ENCODE measurements around the gene ATRAID.

ATRAID gene

GRCh38 chr2:27220091-27220490 is 8.2 kb downstream of the ATRAID start:
- DNase-seq = no peak

DNA sequence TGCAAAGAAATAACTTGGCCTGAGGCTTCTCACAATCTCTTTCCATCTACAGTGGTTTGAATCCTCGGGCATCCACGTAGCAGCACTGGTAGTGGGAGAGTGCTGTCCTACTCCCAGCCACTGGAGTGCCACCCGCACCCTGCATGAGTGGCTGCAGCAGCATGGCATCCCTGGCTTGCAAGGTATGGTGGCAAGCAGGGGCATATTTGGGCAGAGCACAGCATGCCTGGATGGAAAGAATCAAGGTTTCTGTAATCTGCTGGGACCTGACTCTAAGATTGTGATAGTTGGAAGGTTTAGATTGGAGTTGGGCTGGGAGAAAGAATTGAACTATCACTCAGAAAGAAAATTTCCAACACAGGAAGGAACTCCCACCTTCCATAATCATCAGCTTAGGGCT is 9.3 kb downstream of the ATRAID start:
- no peak for DNase-seq

DNA sequence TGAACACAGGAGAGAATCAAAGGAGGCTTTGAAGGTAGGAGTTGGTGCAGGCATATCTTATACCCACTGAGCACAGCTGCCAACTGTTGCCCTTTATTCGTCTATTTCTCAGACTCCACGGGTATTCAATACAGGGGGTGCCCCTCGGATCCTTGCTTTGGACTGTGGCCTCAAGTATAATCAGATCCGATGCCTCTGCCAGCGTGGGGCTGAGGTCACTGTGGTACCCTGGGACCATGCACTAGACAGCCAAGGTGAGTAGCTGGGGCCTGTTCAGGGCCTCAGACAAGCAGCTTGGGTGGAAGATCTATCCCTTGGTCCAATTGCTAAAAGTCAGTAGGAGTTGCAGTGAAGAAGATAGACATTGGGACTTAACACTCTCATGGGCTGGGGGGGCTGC is 10.6 kb downstream of the ATRAID start:
- DNase-seq = no peak

DNA sequence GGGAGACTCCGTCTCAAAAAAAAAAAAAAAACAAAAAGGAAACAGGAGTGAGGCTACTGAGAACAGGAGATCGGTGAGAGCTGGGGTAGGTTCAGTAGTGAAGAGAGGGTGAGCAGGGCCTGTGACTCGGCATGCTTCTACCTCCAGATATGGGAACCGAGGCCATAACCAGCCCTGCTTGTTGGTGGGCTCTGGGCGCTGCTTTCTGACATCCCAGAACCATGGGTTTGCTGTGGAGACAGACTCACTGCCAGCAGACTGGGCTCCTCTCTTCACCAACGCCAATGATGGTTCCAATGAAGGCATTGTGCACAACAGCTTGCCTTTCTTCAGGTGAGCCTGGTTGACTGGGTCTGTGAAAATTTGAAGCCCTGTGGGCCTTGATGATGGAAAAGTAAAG is 11.6 kb downstream of the ATRAID start:
- DNase-seq = no peak

- no peak for DNase-seq
These were observed 13.7 kb downstream of the ATRAID start for GRCh38 chr2:27225526-27225925.

- DNase-seq = no peak
These were observed 15.7 kb downstream of the ATRAID start for GRCh38 chr2:27227501-27227900.

- no peak for DNase-seq
These were observed 20.1 kb downstream of the ATRAID start for GRCh38 chr2:27231921-27232320.

DNA sequence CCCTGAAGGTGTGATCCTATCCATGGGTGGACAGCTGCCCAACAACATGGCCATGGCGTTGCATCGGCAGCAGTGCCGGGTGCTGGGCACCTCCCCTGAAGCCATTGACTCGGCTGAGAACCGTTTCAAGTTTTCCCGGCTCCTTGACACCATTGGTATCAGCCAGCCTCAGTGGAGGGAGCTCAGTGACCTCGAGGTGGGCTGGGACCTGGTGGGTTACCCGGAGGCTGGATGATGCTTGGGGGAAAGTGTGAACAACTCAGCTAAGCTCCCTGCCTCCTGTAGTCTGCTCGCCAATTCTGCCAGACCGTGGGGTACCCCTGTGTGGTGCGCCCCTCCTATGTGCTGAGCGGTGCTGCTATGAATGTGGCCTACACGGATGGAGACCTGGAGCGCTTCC is 21.5 kb downstream of the ATRAID start:
- no peak for DNase-seq

- DNase-seq = no peak
These were observed 24.3 kb downstream of the ATRAID start for GRCh38 chr2:27236136-27236535.

DNA sequence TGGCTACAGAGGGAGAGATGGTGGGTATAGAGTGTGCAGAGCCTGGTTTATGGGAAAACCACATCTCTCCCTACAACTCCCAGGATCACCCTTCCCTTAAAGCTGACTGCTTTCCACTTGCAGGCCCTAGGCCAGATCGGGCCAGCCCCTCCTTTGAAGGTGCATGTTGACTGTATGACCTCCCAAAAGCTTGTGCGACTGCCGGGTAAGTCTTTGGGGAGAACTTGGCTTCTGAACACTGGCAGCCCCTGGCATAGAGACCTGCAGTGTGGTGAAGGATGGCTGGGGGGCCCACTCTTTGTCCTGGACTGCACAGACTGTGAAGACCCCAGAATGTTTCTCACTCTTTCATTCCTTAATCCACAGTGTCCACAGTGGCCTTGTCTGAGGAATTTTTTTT is 24.8 kb downstream of the ATRAID start:
- no peak for DNase-seq

DNA sequence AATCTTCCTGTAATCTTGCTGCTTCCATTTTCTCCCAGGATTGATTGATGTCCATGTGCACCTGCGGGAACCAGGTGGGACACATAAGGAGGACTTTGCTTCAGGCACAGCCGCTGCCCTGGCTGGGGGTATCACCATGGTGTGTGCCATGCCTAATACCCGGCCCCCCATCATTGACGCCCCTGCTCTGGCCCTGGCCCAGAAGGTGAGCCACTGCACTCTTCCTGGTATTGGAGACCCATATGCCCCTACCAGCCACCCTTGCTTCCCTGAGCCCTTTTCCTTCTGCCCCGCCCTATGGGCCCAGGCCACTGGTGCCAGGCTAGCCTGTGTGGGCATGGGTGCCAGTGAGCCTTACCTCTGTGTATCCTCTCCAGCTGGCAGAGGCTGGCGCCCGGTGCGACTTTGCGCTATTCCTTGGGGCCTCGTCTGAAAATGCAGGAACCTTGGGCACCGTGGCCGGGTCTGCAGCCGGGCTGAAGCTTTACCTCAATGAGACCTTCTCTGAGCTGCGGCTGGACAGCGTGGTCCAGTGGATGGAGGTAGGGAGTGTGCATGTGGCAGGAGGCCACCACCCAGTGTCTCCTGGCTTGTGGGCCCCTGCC is 25.6 kb downstream of the ATRAID start:
- DNase-seq = no peak

- no peak for DNase-seq
These were observed 27.1 kb downstream of the ATRAID start for GRCh38 chr2:27238976-27239375.

DNA sequence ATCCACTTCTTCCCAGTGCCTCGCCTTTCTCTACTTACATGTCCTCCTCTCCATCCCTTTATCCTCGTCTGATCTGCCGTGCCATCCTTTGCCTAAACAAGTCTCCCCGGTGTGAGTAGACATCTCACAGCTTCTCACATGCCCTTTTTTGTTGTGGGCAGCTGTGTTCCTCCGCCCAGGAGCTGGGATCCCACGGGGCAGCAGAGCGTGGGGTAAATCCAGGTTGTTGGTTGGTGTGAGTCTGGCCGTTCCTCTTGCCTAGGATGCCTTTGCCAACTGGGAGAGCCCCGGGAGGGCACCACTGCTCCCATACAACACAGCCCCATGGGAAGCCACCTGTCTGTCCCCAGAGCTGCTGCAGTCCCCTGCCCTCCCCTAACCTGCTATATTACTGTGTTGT is 28.6 kb downstream of the ATRAID start:
- no peak for DNase-seq

- DNase-seq = no peak
These were observed 30.1 kb downstream of the ATRAID start for GRCh38 chr2:27241761-27242613.

GRCh38 chr2:27242614-27242951 is 30.7 kb downstream of the ATRAID start:
- no peak for DNase-seq

GRCh38 chr2:27243391-27244130 is 31.7 kb downstream of the ATRAID start:
- no peak for DNase-seq

DNA sequence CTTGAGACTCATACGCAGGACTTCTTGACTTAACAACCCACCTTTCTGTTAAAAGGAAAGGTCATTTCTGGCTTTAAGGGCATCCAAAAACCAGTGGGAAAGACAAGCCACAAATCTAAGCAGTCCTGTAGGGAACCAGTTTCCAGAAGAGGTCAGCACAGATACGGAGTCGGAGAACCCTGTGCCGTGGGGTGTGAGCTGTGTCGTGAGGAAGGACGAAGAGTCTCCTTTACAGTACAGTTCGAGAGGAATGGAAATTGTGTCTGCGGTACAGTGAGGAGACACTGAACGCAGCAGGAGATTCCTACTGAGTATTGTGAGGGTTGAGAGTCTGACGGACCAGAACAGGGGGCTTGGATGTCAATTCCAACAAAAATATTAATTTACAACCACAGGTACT is 33.3 kb downstream of the ATRAID start:
- no peak for DNase-seq

- no peak for DNase-seq
These were observed 33.8 kb downstream of the ATRAID start for GRCh38 chr2:27245626-27246025.

GRCh38 chr2:27247893-27248292 is 36.1 kb downstream of the ATRAID start:
- DNase-seq = no peak

GRCh38 chr2:27249159-27249890 is 37.5 kb downstream of the ATRAID start:
- DNase-seq = no peak

- peak; percentile 31 for DNase-seq
These were observed 38.2 kb downstream of the ATRAID start for GRCh38 chr2:27249891-27250651.

DNA sequence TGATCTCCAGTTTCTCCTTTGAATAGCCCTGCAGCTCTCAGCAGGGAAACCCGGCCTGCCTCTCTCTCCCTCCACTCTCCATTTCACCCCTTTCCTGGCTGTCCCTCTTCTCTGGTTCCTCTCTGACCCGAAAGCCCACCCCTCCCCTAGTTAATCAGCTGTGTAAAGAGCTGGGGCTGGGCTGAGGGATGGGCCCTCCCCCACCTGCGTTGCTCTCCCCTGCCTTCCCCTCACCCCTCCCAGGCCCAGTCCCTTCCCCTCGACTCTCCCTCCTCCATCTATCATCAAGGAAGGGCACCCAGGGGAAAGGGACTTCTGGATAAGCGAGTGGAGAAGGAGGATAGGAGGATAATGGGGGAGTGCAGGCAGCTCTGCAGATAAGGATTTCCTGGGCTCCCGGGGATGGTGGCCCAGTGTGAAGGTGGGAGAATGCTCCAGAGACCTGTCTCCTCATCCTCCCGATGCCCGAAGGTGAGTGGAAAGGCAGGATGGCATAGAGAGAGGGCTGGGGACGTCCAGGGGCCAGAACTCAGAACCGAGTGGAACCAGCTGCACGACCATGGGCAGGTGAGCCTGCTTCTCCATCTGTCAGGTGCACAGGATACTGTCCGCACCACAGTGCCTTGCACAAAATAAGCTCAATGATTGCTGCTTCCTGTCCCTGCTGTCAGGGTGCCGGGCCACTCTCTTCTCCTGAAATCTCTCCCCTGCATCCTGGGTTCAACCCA is 39.0 kb downstream of the ATRAID start:
- no peak for DNase-seq

All from SHP77 treated with DMSO at 0.1 percent for 48 hours (cell line).